ENCODE results near the gene INPP4B.

- TF ChIP-seq CTCF (conservative IDR thresholded peaks at IDR 0.05; ENCODE audit: low read depth, low read length) (no peak), USF2 (IDR thresholded peaks at IDR 0.05; ENCODE audit: low read depth, low read length) (no peak), POLR2A (IDR thresholded peaks at IDR 0.05; ENCODE audit: low read depth, low read length) (no peak), CEBPB (IDR thresholded peaks at IDR 0.05; ENCODE audit: low read depth, low read length) (no peak), RFX5 (IDR thresholded peaks at IDR 0.05; ENCODE audit: low read depth, low read length) (no peak), MXI1 (IDR thresholded peaks at IDR 0.05; ENCODE audit: borderline replicate concordance, low read depth, low read length) (no peak), SMC3 (IDR thresholded peaks at IDR 0.05; ENCODE audit: low read depth, low read length) (no peak), MAZ (IDR thresholded peaks at IDR 0.05; ENCODE audit: borderline replicate concordance, low read depth, low read length) (no peak), FOS (IDR thresholded peaks at IDR 0.05; ENCODE audit: low read depth, low read length) (no peak), MAFK (IDR thresholded peaks at IDR 0.05; ENCODE audit: low read depth, low read length) (no peak), BHLHE40 (IDR thresholded peaks at IDR 0.05; ENCODE audit: low read depth, low read length) (no peak)
Measured at GRCh38 chr4:142509881-142510280, 336.2 kb downstream of the INPP4B start.
